Activated effector memory CD4-positive, alpha-beta T cell treated with Interleukin-2 at 50 U/mL for 16 hours (primary cell): Measurements from ENCODE around the gene TRAPPC11.
"Not testable (repeated sequence)": the region's sequence is repeated elsewhere in the genome, so short reads cannot be mapped to it uniquely, and the experiment has no call there.

Experiments
- DNase-seq: peaks from one replicate; pipeline ENCODE4 v3.0.0-alpha.2; 2020

Gene TRAPPC11

GRCh38 chr4:183659029-183659871, at the start of gene TRAPPC11, which contains the start of gene RWDD4:
Gene TRAPPC11, plus strand, starts transcription at chr4:183659293. Its CDS starts 4,575 bp downstream, at chr4:183663868.
Gene RWDD4, minus strand, starts transcription at chr4:183659185. Its CDS starts 233 bp downstream, at chr4:183658952.
- peak; percentile 94 for DNase-seq

DNA sequence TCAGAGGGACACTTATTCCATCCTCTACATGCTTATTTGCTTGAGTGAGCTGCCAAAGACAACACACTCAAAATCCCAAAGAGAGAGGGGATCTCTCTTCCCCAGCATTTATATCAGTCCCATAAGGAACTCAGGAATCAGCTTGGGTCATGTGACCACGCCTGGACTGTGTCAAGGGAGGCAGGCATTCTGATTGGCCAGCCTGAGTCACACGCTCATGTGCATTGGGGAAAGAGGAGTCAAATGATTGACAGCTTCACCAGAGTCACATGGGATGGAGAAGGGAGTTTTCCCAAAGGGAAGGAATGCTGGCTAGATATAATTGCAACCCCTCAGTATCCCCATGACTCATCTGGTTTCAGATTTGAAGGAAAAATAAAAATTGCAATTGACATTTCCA, 49.1 kb upstream of the TRAPPC11 start:
- no peak for DNase-seq

DNA sequence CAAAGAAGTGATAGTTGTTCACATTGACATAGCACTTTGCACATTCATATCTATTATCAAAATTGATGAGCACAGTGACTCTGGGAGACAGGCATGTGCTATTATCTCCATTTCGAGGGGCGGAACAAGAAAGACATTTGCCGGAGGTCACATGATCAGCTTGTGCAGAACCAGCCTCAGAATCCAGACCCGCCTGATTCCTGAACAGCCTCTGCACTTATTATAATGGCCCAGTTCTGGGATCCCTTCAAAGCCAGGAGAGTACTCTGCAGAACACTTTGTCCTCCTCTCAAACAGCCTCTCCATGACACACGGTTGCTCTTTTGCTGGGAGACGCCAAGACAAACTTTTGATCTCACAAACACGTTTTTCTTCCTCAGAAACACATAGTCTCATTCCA, 48.5 kb upstream of the TRAPPC11 start:
- DNase-seq, result no peak

GRCh38 chr4:183611210-183611830, 47.8 kb upstream of the TRAPPC11 start:
- no peak for DNase-seq

- DNase-seq, result no peak
Measured at GRCh38 chr4:183612329-183613250, 46.5 kb upstream of the TRAPPC11 start.

- no peak for DNase-seq
Measured at GRCh38 chr4:183617075-183617474, 42.0 kb upstream of the TRAPPC11 start.

DNA sequence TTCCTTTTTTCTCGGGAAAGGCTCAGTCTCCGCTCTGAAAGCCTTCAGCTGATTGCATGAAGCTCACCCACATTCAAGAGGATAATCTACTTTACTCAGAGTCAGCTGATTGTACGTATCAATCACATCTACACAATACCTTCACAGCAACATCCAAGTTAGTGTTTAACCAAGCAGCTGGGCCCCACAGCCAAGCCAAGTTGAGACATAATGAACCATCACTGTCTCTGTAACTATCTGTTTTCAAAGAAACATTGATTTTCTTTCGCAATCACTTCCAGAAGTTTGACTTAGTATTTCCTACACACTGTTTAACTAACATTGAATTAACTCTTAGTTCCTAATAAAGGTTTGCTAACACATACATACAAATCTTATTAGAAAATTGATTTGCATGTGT, 40.4 kb upstream of the TRAPPC11 start:
- DNase-seq, result no peak

DNA sequence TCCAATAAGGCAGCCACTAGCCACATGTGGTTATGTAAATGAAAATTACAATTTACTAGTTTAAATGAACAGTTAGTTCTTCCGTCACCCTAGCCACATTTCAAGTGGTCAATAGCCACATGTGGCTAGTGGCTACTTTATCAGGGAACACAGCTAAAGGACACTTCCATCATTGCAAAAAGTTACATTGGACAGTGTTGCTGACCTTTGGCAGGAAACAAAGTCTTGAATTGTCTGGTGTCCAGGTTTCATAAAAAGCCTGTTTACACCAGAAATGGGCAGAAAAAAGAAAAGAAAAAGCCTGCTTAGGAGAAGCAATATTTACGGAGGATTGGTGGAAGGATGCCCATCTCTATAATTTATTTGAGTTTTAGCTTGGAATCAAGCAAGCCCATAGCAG, 38.7 kb upstream of the TRAPPC11 start:
- DNase-seq, result no peak

- no peak for DNase-seq
Measured at GRCh38 chr4:183621875-183622274, 37.2 kb upstream of the TRAPPC11 start.

- no peak for DNase-seq
Measured at GRCh38 chr4:183624548-183624947, 34.5 kb upstream of the TRAPPC11 start.

DNA sequence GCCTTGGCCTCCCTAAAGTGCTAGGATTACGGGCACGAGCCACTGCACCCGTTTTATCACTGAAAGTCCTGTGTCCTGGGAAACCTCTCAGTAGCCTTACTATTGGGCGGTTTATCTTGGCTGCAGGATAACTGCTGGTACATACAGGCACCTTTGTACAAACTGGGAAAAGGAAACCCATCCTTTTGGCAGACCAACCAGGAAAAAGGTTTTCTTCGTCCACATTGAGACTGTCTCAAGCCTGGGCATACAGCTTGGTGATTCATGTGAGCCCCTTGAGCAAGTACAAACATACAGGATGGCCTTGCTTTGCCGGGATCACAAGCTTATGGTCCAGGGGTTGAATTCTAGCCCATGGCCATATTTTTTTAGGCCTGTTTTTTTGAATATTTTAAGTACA, 32.9 kb upstream of the TRAPPC11 start:
- no peak for DNase-seq

DNA sequence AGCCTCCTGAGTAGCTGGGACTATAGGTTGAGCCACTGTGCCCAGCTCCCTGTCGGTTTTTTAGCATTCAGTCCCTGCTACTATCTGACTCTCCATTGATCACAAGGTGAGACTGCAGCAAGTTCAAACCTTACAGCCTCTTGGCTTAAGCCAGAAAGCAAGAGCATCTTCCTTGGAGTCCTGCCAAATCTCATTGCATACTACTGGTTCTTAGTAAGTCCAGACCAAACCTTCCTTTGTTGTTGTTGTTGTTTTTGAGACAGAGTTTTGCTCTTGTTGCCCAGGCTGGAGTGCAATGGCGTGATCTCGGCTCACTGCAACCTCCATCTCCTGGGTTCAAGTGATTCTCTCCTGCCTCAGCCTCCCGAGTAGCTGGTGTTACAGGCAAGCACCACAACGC, 31.8 kb upstream of the TRAPPC11 start:
- not testable (repeated sequence) for DNase-seq

- DNase-seq, result no peak
Measured at GRCh38 chr4:183627979-183628588, 31.0 kb upstream of the TRAPPC11 start.

GRCh38 chr4:183631577-183632198, 27.4 kb upstream of the TRAPPC11 start:
- no peak for DNase-seq

- DNase-seq, result no peak
Measured at GRCh38 chr4:183632689-183633088, 26.4 kb upstream of the TRAPPC11 start.

DNA sequence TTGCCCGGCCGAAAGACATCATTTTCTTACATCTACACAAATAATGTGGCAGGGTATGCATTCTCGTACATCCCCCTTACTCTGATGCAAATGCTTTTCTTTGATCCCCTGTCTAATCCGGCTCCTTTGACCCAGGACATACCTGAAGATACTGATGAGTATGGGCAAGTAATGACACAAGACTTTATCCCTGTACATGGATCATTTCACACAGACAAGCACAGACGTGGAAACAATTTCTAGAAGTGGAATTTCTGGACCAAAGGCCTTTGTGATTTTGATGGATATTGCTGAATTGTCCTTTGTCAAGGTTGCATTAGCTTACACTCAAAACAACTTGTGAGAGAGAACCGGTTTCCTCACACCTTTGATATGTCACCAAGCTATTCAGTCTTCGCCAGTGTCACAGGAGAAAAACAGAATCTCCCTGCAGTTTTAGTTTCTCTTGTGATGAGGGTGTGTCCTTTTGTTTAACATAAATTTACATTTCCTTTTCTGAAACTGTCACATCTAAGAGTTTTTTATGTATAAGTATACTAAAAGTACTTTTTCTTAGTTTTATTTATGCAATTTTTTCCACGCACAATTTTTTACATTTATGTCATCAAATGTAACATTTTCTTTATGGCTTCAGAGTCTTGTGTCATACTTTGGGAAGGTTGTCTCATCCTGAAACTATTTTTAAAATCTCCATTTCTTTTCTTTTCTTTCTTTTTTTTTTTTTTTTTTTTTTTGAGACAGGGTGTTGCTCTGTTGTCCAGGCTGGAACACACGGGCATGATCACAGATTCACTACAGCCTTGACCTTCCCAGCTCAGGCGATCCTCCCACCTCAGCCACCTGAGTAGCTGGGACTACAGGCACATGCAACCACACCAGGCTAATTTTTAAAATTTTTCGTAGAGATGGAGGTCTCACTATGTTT, 25.4 kb upstream of the TRAPPC11 start:
- DNase-seq, result no peak

DNA sequence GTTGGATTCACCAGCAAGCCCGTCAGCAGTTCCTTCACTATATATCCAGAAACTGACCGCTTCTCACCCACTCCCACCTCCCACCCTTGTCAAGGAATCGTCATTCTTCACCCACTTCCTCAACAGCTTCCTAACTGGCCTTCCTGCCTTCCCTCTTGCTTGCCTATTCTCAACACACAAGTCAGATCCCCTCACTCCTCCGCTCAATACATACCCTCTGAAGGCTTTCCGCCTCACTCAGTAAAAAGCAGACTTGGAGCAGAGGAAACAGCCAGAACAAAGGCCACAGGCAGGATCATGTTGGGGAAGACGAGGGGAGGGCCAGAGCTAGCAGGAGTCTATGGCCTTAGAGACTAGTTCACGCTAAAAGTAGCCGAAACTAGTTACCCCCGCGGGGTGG, 23.8 kb upstream of the TRAPPC11 start:
- DNase-seq, result no peak

- no peak for DNase-seq
Measured at GRCh38 chr4:183635741-183636140, 23.4 kb upstream of the TRAPPC11 start.

GRCh38 chr4:183636503-183636902, 22.6 kb upstream of the TRAPPC11 start:
- no peak for DNase-seq

DNA sequence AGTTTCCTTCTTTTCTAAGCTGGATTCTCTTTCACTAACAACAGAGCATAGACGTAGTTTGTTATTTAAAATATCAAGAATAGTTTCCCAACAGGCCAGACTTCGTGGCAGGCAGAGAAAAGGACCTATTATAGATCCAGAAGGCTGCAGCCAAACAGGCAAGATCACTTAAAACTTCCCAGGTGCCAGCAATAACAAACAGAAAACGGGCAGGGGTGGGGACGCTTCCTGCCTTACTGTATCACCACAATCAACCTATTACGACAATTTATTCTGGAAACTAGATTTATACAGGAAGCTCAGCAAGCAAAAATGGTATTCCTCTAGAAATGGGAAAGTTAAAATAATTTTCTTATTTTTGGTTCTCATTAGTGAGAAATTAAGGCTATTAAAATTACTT, 22.2 kb upstream of the TRAPPC11 start:
- DNase-seq, result no peak

GRCh38 chr4:183637461-183637860, 21.6 kb upstream of the TRAPPC11 start:
- no peak for DNase-seq
